Mucosa of descending colon (tissue), 3 donors: ENCODE results near the gene COX17. TPM values are rescaled to one million over a fixed set of nuclear protein-coding genes. Genes with fewer than 3 reads are reported as not detected.

ENCODE experiments used
- ATAC-seq: fragments of 200-7000 bp; cut with Tn5 transposase; one replicate; pipeline ENCODE4 v1.9.1; 2020; ENCODE audit warnings: mild to moderate bottlenecking, moderate library complexity
- DNase-seq, 3 donors: peaks; one replicate each; pipeline ENCODE4 v3.0.0-alpha.2; 2020
- H3K36me3 ChIP-seq: fragments of 200-600 bp; one replicate; pipeline ENCODE4 v1.8.0; 2021; ENCODE audit warnings: low read depth, mild to moderate bottlenecking
- H3K4me1 ChIP-seq: fragments of 200-600 bp; one replicate; pipeline ENCODE4 v1.8.0; 2021; ENCODE audit warnings: low read depth, mild to moderate bottlenecking
- H3K4me3 ChIP-seq: fragments of 200-600 bp; one replicate; pipeline ENCODE4 v1.8.0; 2021; ENCODE audit warnings: mild to moderate bottlenecking
- H3K9me3 ChIP-seq: fragments of 200-600 bp; one replicate; pipeline ENCODE4 v1.8.0; 2021; ENCODE audit warnings: mild to moderate bottlenecking
- intact Hi-C, 2 donors: fragments of 100-400 bp; cut with DNase I in 1 of 2; cut with micrococcal nuclease in 1 of 2; formaldehyde crosslinking; loops; one replicate each; pipeline versions ENCODE4 v1.11.0 to v1.11.1; 2022; cut with DNase I, micrococcal nuclease
- total RNA-seq, 3 donors: library from RNA; stranded (reverse); fragmentation: NEBNext Ultra II Directional in 2 of 3; extraction: Animal tissue kit (Norgen Biotek cat#: 25700) in 2 of 3; gene quantifications; one replicate each; pipeline versions ENCODE4 v1.2.1 to v1.2.4, GENCODE V29; 2021 to 2023
- TF ChIP-seq, protein P1 (sequence below): fragments of 200-600 bp; IDR thresholded peaks from one replicate; pipeline ENCODE4 v1.8.0; 2022; ENCODE audit warnings: antibody characterized with exemption, mild to moderate bottlenecking
- donor health status: DM: no; HTN: no; CAD: no; lungs with moderate emphysema.
- donor health status: DM: no; HTN: no; CAD: no.
- donor health status: DM: no; HTN: yes; CAD: no.

The COX17 gene
- total RNA-seq, 3 donors from 2014 or later, result 45.5 to 56.4 (median 52.4) TPM

DNA sequence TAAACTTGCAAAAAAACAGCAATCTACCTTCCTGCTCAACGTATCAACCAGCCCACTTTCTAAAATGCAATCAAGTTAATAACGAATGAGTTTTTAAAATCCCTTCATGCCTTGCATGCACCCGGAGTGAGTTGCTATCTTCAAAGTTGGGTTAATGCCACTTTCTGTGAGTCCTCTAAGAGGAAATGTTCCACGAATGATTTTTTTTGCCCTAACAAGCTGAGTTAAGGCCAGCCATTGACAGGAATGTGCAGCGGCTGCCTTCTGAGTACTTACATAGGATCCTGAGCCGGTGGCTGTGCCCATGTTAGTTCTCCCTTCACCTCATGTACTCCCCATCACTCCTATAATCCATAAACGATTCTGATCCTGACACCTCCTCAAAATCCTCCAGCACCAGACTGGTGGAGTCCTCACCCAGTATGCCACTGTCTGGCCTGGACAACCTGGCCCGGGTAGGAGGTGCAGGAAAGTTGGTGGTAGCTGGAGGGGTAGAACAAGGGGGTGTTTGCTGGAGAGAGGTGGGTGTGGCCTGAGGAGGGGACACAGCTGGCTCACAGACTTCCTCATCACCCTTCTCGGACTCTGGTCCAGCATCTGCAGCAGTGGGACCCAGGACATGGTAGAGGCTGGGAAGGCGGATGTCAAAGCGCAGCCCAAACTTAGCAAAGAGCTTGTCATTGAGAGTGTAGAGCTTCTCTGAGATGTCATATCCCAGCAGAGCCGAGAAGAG lies 29.2 kb downstream of the COX17 start:
- no peaks in the 10 kb centered on the region for H3K4me1 ChIP-seq
- H3K4me3 ChIP-seq, result no peak overlapping the region
- DNase-seq (no peak), ATAC-seq (no peak)
- H3K9me3 ChIP-seq, result no peaks in the 10 kb centered on the region
- TF ChIP-seq, protein P1, sequence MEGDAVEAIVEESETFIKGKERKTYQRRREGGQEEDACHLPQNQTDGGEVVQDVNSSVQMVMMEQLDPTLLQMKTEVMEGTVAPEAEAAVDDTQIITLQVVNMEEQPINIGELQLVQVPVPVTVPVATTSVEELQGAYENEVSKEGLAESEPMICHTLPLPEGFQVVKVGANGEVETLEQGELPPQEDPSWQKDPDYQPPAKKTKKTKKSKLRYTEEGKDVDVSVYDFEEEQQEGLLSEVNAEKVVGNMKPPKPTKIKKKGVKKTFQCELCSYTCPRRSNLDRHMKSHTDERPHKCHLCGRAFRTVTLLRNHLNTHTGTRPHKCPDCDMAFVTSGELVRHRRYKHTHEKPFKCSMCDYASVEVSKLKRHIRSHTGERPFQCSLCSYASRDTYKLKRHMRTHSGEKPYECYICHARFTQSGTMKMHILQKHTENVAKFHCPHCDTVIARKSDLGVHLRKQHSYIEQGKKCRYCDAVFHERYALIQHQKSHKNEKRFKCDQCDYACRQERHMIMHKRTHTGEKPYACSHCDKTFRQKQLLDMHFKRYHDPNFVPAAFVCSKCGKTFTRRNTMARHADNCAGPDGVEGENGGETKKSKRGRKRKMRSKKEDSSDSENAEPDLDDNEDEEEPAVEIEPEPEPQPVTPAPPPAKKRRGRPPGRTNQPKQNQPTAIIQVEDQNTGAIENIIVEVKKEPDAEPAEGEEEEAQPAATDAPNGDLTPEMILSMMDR, result no peak
- no peaks in the 10 kb centered on the region for H3K36me3 ChIP-seq
- intact Hi-C loops, result no loop called here

DNA sequence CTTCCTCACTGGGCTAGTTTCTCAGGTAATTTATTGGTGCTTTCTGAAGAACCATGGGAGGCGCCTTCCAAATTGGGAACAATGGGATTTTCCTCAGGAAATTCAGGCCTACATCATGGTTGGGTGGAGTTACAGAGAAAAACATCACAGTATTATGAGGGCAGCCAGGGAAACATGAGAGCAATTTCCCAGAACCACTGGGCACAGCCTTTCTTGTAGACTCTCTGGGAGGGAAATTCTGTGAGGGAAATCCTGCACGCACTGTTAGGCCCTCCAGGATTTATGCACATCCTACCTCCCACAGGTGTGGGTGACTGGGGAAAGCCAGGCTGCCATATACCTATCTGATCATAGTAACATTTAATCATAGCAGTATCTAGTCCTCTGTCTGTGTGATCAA lies 30.0 kb downstream of the COX17 start:
- no peaks in the 10 kb centered on the region for H3K4me1 ChIP-seq
- no peak for ATAC-seq
- no peak for DNase-seq
- H3K36me3 ChIP-seq, result no peaks in the 10 kb centered on the region
- H3K4me3 ChIP-seq, result no peak overlapping the region
- intact Hi-C loops, result no loop called here
- no peaks in the 10 kb centered on the region for H3K9me3 ChIP-seq
- TF ChIP-seq, protein P1, result no peak

DNA sequence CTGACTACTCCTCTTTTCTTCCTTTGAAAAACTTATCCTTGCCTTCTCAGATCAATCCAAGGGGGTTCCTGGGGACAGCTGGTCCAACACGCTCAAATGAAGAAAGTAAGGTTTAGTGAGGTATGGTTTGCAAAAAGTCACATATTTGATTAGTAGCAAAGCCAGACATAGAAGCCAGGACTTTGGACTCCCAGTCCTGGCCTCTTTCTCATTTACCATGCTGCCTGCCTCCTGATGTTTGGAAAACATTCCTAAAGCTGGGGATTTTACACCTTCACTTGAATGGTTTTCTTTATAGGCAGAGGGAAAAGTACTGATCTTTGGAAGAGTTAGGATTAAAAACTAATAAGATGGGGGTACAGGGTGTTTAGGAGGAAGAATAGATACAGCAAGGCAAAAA lies 31.4 kb downstream of the COX17 start:
- TF ChIP-seq, protein P1, result no peak
- no peaks in the 10 kb centered on the region for H3K4me1 ChIP-seq
- no peak overlapping the region for H3K4me3 ChIP-seq
- intact Hi-C loops, result no loop called here
- no peaks in the 10 kb centered on the region for H3K9me3 ChIP-seq
- ATAC-seq (no peak), DNase-seq (no peak)
- no peaks in the 10 kb centered on the region for H3K36me3 ChIP-seq

DNA sequence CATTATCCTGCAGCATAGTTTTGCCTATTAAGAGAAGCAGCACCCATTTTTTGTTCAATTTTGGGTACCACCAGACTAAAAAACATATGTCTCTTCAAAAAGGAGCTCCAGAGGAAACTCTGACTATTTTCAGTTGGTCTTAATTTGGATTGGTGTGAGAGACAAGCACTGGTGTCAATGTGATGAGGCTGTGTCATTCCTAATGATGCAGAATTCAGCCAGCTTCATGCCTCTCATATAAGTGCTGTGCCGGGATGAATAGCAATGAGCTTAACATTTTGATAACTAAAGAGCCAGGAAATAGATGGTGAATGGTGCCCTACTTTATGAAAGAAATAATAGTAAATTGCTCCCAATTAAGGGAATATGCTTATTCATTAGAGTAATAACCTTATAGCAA lies 32.7 kb downstream of the COX17 start:
- no peak for ATAC-seq
- no peak overlapping the region for H3K4me3 ChIP-seq
- no peaks in the 10 kb centered on the region for H3K36me3 ChIP-seq
- TF ChIP-seq, protein P1, result no peak
- no peaks in the 10 kb centered on the region for H3K9me3 ChIP-seq
- intact Hi-C loops, result no loop called here
- no peak for DNase-seq
- no peaks in the 10 kb centered on the region for H3K4me1 ChIP-seq

DNA sequence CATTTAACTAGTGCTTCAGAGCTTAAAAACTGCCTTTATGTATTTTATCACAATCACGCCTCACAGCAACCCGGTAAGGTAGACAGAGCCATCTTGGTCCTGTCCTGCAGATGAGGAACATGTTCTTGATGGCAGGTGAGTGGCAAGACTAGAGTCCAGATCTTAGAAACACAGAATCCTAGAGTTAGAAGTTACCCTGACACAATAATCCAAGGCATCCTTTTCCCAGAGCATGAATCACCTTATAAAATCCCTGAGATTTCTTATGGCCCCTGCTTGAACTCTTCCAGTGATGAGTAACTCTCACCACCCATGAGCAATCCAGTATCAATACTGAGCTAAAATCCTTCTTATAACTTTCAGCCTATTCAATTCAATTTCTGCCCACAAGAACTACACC lies 33.7 kb downstream of the COX17 start:
- TF ChIP-seq, protein P1, result no peak
- no peak for DNase-seq
- no peaks in the 10 kb centered on the region for H3K4me1 ChIP-seq
- H3K9me3 ChIP-seq, result no peaks in the 10 kb centered on the region
- no peaks in the 10 kb centered on the region for H3K36me3 ChIP-seq
- peak; percentile 20 for ATAC-seq
- intact Hi-C loops, result no loop called here
- H3K4me3 ChIP-seq, result no peak overlapping the region
